Erythroblast (primary cell): ENCODE measurements around the gene CTH.

Experiments used
- GATA1 ChIP-seq: IDR thresholded peaks from 2 replicates; pipeline ENCODE4 v1.6.1; 2011; ENCODE audit warnings: low read depth, mild to moderate bottlenecking, control low read depth, low read length, moderate library complexity
- POLR2A ChIP-seq: IDR thresholded peaks from 2 replicates; pipeline ENCODE4 v1.6.1; 2011; ENCODE audit warnings: mild to moderate bottlenecking, low read length

GRCh38 chr1:70384542-70384941, 26.5 kb upstream of the CTH start:
- TF ChIP-seq POLR2A, result no peak
- no peak for TF ChIP-seq GATA1
